Endothelial cell (in vitro differentiated cells): ENCODE data around the gene PAPPA2. TPM values are rescaled to one million over a fixed set of nuclear protein-coding genes. Genes with fewer than 3 reads are reported as not detected.

Experiments used
- DNase-seq: peaks from one replicate; pipeline ENCODE4 v3.0.0; 2021; ENCODE audit warnings: low spot score
- H3K27ac Mint-ChIP-seq: one replicate; pipeline ENCODE4 v1.8.0; 2021; ENCODE audit warnings: mixed read lengths, inconsistent platforms; ENCODE audit not compliant: unreplicated experiment
- H3K27me3 Mint-ChIP-seq: one replicate; pipeline ENCODE4 v1.8.0; 2021; ENCODE audit warnings: mild to moderate bottlenecking, moderate library complexity, mixed read lengths, inconsistent platforms; ENCODE audit not compliant: unreplicated experiment
- H3K36me3 Mint-ChIP-seq: one replicate; pipeline ENCODE4 v1.8.0; 2021; ENCODE audit warnings: mild to moderate bottlenecking, low read depth, mixed read lengths, inconsistent platforms; ENCODE audit not compliant: unreplicated experiment
- H3K4me1 Mint-ChIP-seq: one replicate; pipeline ENCODE4 v1.8.0; 2021; ENCODE audit warnings: mild to moderate bottlenecking, mixed read lengths, inconsistent platforms; ENCODE audit not compliant: unreplicated experiment
- H3K4me3 Mint-ChIP-seq: one replicate; pipeline ENCODE4 v1.8.0; 2021; ENCODE audit warnings: mild to moderate bottlenecking, mixed read lengths, inconsistent platforms; ENCODE audit not compliant: unreplicated experiment
- H3K9me3 Mint-ChIP-seq: one replicate; pipeline ENCODE4 v1.8.0; 2021; ENCODE audit warnings: mixed read lengths, inconsistent platforms; ENCODE audit not compliant: unreplicated experiment
- total RNA-seq: library from RNA; stranded (reverse); fragmentation: NEBNext Ultra II Directional; extraction: Animal tissue kit (Norgen Biotek cat#: 25700); gene quantifications from one replicate; pipeline ENCODE4 v1.2.1, GENCODE V29; 2021; ENCODE audit not compliant: unreplicated experiment
- TF ChIP-seq, protein P1 (sequence below): fragments of 200-600 bp; sonication (generic); IDR thresholded peaks from one replicate; pipeline ENCODE4 v1.5.0; 2021; ENCODE audit warnings: antibody characterized with exemption; ENCODE audit not compliant: unreplicated experiment

PAPPA2 gene
- total RNA-seq, 1 donor from 2014 or later: 0.33 TPM

DNA sequence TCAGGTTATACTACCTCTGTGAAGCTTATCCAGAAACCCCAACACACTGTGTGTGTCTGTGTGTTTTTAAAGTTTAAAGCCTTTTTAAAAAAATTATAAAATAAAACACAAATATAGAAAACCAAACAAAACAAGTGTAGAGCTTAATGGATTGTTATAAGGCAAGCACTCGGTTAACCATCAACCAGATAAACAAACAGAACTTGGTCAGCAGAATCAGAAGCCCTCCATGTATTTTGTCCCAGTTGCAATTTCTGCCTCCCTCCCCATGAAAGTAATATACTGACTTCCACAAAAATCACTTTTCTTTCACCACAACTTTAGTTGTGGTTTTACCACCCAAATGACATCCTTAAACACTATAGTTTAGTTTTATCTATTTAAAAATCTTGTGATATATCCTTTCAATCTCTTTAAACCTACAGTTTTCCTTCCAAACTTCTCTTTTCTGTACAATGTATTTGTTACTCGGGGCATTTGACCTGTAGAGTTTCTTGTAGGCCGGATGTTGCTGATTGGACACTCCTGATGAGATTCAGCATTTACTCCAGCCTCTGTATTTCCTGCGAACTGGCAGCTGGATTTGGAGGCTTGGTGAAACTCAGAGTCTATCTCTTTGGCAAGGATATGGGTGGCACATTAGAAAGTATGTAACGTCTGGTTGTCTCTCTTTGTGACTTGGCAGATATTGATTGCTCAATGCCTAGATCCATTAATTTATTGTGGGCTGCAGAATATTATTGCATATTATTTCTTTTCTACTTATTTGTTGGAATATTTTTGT lies 8.6 kb downstream of the PAPPA2 start:
- no peaks in the 10 kb centered on the region for H3K4me1 Mint-ChIP-seq
- H3K36me3 Mint-ChIP-seq: no peaks in the 10 kb centered on the region
- H3K27me3 Mint-ChIP-seq: no peaks in the 10 kb centered on the region
- TF ChIP-seq, protein P1, sequence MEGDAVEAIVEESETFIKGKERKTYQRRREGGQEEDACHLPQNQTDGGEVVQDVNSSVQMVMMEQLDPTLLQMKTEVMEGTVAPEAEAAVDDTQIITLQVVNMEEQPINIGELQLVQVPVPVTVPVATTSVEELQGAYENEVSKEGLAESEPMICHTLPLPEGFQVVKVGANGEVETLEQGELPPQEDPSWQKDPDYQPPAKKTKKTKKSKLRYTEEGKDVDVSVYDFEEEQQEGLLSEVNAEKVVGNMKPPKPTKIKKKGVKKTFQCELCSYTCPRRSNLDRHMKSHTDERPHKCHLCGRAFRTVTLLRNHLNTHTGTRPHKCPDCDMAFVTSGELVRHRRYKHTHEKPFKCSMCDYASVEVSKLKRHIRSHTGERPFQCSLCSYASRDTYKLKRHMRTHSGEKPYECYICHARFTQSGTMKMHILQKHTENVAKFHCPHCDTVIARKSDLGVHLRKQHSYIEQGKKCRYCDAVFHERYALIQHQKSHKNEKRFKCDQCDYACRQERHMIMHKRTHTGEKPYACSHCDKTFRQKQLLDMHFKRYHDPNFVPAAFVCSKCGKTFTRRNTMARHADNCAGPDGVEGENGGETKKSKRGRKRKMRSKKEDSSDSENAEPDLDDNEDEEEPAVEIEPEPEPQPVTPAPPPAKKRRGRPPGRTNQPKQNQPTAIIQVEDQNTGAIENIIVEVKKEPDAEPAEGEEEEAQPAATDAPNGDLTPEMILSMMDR: no peak
- no peak overlapping the region for H3K27ac Mint-ChIP-seq
- H3K4me3 Mint-ChIP-seq: no peak overlapping the region
- no peak for DNase-seq
- no peaks in the 10 kb centered on the region for H3K9me3 Mint-ChIP-seq

DNA sequence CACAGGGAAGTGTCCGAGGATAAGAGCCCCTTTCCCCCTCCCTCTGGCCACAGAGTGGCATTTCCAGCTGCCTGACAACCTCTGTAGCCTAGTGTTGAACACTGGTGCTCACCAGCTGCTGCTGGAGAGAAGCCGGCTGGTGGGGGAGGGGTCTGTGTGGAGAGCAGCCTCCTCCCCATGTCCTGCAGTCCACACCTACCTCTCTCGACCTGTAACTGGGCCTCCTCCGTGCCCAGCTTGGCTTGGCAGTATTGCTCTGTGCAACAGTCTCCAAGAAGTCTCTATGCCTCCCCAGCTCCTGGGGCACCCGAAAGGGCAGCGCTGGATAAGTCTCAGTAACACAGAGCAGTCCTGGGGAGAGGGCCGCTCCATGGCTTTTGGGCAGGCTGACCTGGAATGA lies 17.0 kb downstream of the PAPPA2 start:
- no peak overlapping the region for H3K27ac Mint-ChIP-seq
- TF ChIP-seq, protein P1: no peak
- no peaks in the 10 kb centered on the region for H3K36me3 Mint-ChIP-seq
- DNase-seq: no peak
- H3K9me3 Mint-ChIP-seq: no peaks in the 10 kb centered on the region
- no peak overlapping the region for H3K4me3 Mint-ChIP-seq
- no peaks in the 10 kb centered on the region for H3K4me1 Mint-ChIP-seq
- no peaks in the 10 kb centered on the region for H3K27me3 Mint-ChIP-seq

DNA sequence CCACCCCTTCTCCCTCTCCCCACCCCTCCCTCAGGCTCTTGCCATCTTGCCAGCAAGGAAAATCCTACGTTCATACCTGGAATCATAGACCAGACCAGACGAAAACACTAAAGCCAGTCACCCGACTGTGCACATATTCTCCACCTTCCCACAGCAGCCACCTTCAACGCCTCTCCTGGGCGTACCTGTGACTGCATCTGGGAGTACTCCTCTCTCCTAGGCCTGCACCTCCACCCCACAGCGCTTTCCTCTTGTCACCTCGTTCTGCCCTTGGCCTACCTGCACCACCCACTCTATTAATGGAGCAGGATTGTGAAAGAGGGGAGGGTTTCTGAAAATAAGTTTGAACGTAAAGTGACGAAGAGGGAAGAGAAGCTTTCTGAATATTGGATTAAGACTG lies 17.8 kb downstream of the PAPPA2 start:
- Mint-ChIP-seq H3K27me3 (no peaks in the 10 kb centered on the region), H3K4me3 (no peak overlapping the region), H3K9me3 (no peaks in the 10 kb centered on the region), H3K36me3 (no peaks in the 10 kb centered on the region), H3K4me1 (no peaks in the 10 kb centered on the region), H3K27ac (no peak overlapping the region)
- no peak for DNase-seq
- TF ChIP-seq, protein P1: no peak

DNA sequence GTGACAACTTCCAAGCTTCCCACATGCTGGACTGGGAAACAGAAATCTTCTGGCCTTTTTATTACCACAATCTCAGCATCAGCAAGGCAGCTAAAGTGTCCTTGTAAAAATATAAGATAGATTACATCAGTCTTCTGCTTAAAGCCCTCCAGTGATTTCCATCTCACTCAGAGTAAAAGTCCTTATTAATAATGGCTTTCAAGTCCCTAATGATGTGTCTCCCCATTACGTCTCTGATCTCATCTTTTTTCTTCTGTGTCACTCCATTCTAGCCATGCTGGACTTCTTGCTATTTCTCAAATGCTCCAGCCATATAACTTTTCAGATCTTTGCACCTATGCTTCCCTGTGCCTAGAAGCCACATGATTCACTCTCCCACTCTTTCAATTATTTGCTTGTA lies 22.1 kb downstream of the PAPPA2 start:
- peaks cover 1% of the 10 kb centered on the region for H3K27me3 Mint-ChIP-seq
- no peak overlapping the region for H3K4me3 Mint-ChIP-seq
- H3K27ac Mint-ChIP-seq: no peak overlapping the region
- H3K36me3 Mint-ChIP-seq: no peaks in the 10 kb centered on the region
- H3K9me3 Mint-ChIP-seq: no peaks in the 10 kb centered on the region
- TF ChIP-seq, protein P1: no peak
- no peak for DNase-seq
- no peaks in the 10 kb centered on the region for H3K4me1 Mint-ChIP-seq

DNA sequence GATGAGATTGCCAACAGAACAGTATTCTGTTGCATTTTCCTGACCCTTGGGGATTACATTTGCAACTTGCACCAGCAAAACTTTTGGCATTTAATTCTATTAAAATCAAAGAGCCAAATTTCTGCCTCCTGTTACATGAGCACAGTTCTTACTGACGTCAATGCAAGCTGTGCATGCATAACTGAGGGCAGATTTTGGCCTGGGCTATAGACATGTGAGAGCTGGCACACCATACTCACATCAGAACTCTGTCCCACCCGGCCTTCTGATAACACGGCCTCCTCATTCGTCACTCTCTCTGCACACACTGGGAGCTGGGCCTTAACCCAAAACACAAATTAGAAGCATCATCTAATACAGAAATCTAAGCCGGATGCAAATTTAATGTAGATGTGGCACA lies 31.5 kb downstream of the PAPPA2 start:
- Mint-ChIP-seq H3K4me1 (peaks cover 4% of the 10 kb centered on the region), H3K36me3 (no peaks in the 10 kb centered on the region), H3K27me3 (peaks cover 2% of the 10 kb centered on the region), H3K4me3 (no peak overlapping the region), H3K27ac (no peak overlapping the region), H3K9me3 (no peaks in the 10 kb centered on the region)
- TF ChIP-seq, protein P1: no peak
- no peak for DNase-seq
